Gastroesophageal sphincter (tissue), 3 donors: ENCODE measurements around the gene ETFDH.

Experiments used
- EP300 ChIP-seq: sonication (generic); formaldehyde crosslinking; IDR thresholded peaks from one replicate; pipeline ENCODE4 v1.6.1; 2017; ENCODE audit warnings: antibody characterized with exemption, mild to moderate bottlenecking
- POLR2A ChIP-seq, 2 donors: fragments of 450-650 bp; IDR thresholded peaks; one replicate each; pipeline ENCODE4 v1.6.1; 2017; ENCODE audit warnings: antibody characterized with exemption in 2 of 2, mild to moderate bottlenecking in 2 of 2, moderate library complexity in 1 of 2
- TF ChIP-seq, protein P1 (sequence below), 4 experiments: fragments of 200-600 bp in 2 of 4; fragments of 450-650 bp in 2 of 4; sonication (generic) in 1 of 4; IDR thresholded peaks; one replicate each; pipeline ENCODE4 v1.5.1; 2017 to 2019; ENCODE audit warnings: antibody characterized with exemption in 4 of 4, mild to moderate bottlenecking in 2 of 4, moderate library complexity in 2 of 4

- TF ChIP-seq, protein P1, sequence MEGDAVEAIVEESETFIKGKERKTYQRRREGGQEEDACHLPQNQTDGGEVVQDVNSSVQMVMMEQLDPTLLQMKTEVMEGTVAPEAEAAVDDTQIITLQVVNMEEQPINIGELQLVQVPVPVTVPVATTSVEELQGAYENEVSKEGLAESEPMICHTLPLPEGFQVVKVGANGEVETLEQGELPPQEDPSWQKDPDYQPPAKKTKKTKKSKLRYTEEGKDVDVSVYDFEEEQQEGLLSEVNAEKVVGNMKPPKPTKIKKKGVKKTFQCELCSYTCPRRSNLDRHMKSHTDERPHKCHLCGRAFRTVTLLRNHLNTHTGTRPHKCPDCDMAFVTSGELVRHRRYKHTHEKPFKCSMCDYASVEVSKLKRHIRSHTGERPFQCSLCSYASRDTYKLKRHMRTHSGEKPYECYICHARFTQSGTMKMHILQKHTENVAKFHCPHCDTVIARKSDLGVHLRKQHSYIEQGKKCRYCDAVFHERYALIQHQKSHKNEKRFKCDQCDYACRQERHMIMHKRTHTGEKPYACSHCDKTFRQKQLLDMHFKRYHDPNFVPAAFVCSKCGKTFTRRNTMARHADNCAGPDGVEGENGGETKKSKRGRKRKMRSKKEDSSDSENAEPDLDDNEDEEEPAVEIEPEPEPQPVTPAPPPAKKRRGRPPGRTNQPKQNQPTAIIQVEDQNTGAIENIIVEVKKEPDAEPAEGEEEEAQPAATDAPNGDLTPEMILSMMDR (IDR thresholded peaks at IDR 0.05) = no peak
- TF ChIP-seq POLR2A (IDR thresholded peaks at IDR 0.05) (no peak), EP300 (no peak)
Observed at GRCh38 chr4:158704274-158704673, 32.2 kb downstream of the ETFDH start.
